ENCODE results near the gene SLC46A2.

The SLC46A2 gene

GRCh38 chr9:112885324-112885723 is 5.4 kb downstream of the SLC46A2 start:
- no peak for FAIRE-seq

- FAIRE-seq = no peak
These were observed 6.0 kb downstream of the SLC46A2 start for GRCh38 chr9:112884721-112885120.

- no peak for FAIRE-seq
These were observed 6.6 kb downstream of the SLC46A2 start for GRCh38 chr9:112884101-112884500.

- FAIRE-seq = no peak
These were observed 9.3 kb downstream of the SLC46A2 start for GRCh38 chr9:112881331-112881730.

GRCh38 chr9:112880650-112881049 is 10.0 kb downstream of the SLC46A2 start:
- FAIRE-seq = no peak

GRCh38 chr9:112878752-112879151 is 11.9 kb downstream of the SLC46A2 start:
- no peak for FAIRE-seq

GRCh38 chr9:112873773-112874405 is 16.8 kb downstream of the SLC46A2 start:
- no peak for FAIRE-seq

- no peak for FAIRE-seq
These were observed 18.7 kb downstream of the SLC46A2 start for GRCh38 chr9:112872019-112872418.

GRCh38 chr9:112870556-112870955 is 20.1 kb downstream of the SLC46A2 start:
- FAIRE-seq = no peak

GRCh38 chr9:112869917-112870316 is 20.8 kb downstream of the SLC46A2 start:
- no peak for FAIRE-seq

GRCh38 chr9:112869041-112869529 is 21.6 kb downstream of the SLC46A2 start:
- no peak for FAIRE-seq

GRCh38 chr9:112868461-112868860 is 22.2 kb downstream of the SLC46A2 start:
- FAIRE-seq = no peak

- FAIRE-seq = peak; percentile 63
These were observed 23.2 kb downstream of the SLC46A2 start for GRCh38 chr9:112867275-112867991.

GRCh38 chr9:112866662-112867274 is 23.9 kb downstream of the SLC46A2 start:
- FAIRE-seq = no peak

GRCh38 chr9:112864982-112865381 is 25.7 kb downstream of the SLC46A2 start:
- no peak for FAIRE-seq

- no peak for FAIRE-seq
These were observed 26.3 kb downstream of the SLC46A2 start for GRCh38 chr9:112864403-112864802.

- no peak for FAIRE-seq
These were observed 26.9 kb downstream of the SLC46A2 start for GRCh38 chr9:112863746-112864145.

GRCh38 chr9:112863214-112863613 is 27.5 kb downstream of the SLC46A2 start:
- no peak for FAIRE-seq

GRCh38 chr9:112861638-112862555 is 28.8 kb downstream of the SLC46A2 start:
- FAIRE-seq = no peak

- FAIRE-seq = no peak
These were observed 29.5 kb downstream of the SLC46A2 start for GRCh38 chr9:112861155-112861554.

- no peak for FAIRE-seq
These were observed 30.2 kb downstream of the SLC46A2 start for GRCh38 chr9:112860451-112860850.

GRCh38 chr9:112858625-112859147 is 32.0 kb downstream of the SLC46A2 start:
- no peak for FAIRE-seq

GRCh38 chr9:112858005-112858404 is 32.7 kb downstream of the SLC46A2 start:
- FAIRE-seq = no peak

Data from TTC549 (cell line).